Stimulated activated CD8-positive, alpha-beta memory T cell treated with anti-CD3 and anti-CD28 coated beads, Interleukin-7, amount 100 ng/mL, for 24 hours (primary cell): ENCODE measurements around the gene RTN4R.

Experiments used
- DNase-seq: peaks from one replicate; pipeline ENCODE4 v3.0.0-alpha.2; 2020; ENCODE audit warnings: low read depth

RTN4R gene

GRCh38 chr22:20199413-20199842, 68.7 kb downstream of the RTN4R start:
- no peak for DNase-seq

GRCh38 chr22:20198557-20199319, 69.4 kb downstream of the RTN4R start:
- DNase-seq, result no peak

GRCh38 chr22:20197407-20198030, 70.6 kb downstream of the RTN4R start:
- no peak for DNase-seq

- DNase-seq, result no peak
Observed at GRCh38 chr22:20196094-20196842, 71.8 kb downstream of the RTN4R start.

GRCh38 chr22:20194681-20195593, 73.2 kb downstream of the RTN4R start:
- no peak for DNase-seq

GRCh38 chr22:20193761-20194494, 74.2 kb downstream of the RTN4R start:
- DNase-seq, result no peak

GRCh38 chr22:20192972-20193760, 75.0 kb downstream of the RTN4R start:
- no peak for DNase-seq

- DNase-seq, result no peak
Observed at GRCh38 chr22:20192293-20192971, 75.7 kb downstream of the RTN4R start.

GRCh38 chr22:20191803-20192202, 76.3 kb downstream of the RTN4R start:
- no peak for DNase-seq
